Measurements from ENCODE around the gene TEX2. TPM values are rescaled to one million over a fixed set of nuclear protein-coding genes. Genes with fewer than 3 reads are reported as not detected.
"Not testable (repeated sequence)": the region's sequence is repeated elsewhere in the genome, so short reads cannot be mapped to it uniquely, and the experiment has no call there.

Gene TEX2
- total and polyA plus RNA-seq, 2 experiments from 2014 or later, result 7.5 to 17.7 TPM

DNA sequence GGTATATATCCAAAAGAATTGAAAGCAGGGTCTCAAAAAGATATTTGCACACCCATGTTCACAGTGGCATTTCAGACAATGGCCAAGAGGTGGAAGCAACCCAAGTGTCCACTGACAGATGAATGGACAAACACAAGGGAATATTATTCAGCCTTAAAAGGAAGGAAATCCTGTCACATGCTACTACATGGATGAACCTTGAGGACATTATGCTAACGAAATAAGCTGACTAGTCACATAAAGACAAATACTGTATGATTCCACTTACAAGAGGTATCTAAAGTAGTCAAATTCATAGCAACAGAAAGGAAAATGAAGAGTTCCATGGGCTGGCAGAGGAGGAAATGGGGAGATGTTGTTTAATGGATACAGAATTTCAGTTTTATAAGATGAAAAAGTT is 41.4 kb downstream of the TEX2 start (continued):
- TF ChIP-seq, protein P1, sequence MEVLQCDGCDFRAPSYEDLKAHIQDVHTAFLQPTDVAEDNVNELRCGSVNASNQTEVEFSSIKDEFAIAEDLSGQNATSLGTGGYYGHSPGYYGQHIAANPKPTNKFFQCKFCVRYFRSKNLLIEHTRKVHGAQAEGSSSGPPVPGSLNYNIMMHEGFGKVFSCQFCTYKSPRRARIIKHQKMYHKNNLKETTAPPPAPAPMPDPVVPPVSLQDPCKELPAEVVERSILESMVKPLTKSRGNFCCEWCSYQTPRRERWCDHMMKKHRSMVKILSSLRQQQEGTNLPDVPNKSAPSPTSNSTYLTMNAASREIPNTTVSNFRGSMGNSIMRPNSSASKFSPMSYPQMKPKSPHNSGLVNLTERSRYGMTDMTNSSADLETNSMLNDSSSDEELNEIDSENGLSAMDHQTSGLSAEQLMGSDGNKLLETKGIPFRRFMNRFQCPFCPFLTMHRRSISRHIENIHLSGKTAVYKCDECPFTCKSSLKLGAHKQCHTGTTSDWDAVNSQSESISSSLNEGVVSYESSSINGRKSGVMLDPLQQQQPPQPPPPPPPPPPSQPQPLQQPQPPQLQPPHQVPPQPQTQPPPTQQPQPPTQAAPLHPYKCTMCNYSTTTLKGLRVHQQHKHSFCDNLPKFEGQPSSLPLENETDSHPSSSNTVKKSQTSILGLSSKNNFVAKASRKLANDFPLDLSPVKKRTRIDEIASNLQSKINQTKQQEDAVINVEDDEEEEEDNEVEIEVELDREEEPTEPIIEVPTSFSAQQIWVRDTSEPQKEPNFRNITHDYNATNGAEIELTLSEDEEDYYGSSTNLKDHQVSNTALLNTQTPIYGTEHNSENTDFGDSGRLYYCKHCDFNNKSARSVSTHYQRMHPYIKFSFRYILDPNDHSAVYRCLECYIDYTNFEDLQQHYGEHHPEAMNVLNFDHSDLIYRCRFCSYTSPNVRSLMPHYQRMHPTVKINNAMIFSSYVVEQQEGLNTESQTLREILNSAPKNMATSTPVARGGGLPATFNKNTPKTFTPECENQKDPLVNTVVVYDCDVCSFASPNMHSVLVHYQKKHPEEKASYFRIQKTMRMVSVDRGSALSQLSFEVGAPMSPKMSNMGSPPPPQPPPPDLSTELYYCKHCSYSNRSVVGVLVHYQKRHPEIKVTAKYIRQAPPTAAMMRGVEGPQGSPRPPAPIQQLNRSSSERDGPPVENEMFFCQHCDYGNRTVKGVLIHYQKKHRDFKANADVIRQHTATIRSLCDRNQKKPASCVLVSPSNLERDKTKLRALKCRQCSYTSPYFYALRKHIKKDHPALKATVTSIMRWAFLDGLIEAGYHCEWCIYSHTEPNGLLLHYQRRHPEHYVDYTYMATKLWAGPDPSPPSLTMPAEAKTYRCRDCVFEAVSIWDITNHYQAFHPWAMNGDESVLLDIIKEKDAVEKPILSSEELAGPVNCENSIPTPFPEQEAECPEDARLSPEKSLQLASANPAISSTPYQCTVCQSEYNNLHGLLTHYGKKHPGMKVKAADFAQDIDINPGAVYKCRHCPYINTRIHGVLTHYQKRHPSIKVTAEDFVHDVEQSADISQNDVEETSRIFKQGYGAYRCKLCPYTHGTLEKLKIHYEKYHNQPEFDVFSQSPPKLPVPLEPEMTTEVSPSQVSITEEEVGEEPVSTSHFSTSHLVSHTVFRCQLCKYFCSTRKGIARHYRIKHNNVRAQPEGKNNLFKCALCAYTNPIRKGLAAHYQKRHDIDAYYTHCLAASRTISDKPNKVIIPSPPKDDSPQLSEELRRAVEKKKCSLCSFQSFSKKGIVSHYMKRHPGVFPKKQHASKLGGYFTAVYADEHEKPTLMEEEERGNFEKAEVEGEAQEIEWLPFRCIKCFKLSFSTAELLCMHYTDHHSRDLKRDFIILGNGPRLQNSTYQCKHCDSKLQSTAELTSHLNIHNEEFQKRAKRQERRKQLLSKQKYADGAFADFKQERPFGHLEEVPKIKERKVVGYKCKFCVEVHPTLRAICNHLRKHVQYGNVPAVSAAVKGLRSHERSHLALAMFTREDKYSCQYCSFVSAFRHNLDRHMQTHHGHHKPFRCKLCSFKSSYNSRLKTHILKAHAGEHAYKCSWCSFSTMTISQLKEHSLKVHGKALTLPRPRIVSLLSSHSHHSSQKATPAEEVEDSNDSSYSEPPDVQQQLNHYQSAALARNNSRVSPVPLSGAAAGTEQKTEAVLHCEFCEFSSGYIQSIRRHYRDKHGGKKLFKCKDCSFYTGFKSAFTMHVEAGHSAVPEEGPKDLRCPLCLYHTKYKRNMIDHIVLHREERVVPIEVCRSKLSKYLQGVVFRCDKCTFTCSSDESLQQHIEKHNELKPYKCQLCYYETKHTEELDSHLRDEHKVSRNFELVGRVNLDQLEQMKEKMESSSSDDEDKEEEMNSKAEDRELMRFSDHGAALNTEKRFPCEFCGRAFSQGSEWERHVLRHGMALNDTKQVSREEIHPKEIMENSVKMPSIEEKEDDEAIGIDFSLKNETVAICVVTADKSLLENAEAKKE (CRISPR knock-in tag; IDR thresholded peaks at IDR 0.05), result no peak
- TF ChIP-seq NANOG (IDR thresholded peaks at IDR 0.05; ENCODE audit: borderline replicate concordance) (no peak), EZH2phosphoT487 (IDR thresholded peaks at IDR 0.05; ENCODE audit: unreplicated experiment) (no peak)
- TF ChIP-seq, protein P2, sequence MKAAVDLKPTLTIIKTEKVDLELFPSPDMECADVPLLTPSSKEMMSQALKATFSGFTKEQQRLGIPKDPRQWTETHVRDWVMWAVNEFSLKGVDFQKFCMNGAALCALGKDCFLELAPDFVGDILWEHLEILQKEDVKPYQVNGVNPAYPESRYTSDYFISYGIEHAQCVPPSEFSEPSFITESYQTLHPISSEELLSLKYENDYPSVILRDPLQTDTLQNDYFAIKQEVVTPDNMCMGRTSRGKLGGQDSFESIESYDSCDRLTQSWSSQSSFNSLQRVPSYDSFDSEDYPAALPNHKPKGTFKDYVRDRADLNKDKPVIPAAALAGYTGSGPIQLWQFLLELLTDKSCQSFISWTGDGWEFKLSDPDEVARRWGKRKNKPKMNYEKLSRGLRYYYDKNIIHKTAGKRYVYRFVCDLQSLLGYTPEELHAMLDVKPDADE (IDR thresholded peaks at IDR 0.05), result no peak

- not testable (repeated sequence) for H3K9me3 Mint-ChIP-seq; H4K20me1 ChIP-seq (replicated peaks; ENCODE audit: insufficient read depth); H3K27ac ChIP-seq (ENCODE audit: low read depth); H3K4me3 Mint-ChIP-seq; H3K27me3 Mint-ChIP-seq (ENCODE audit: insufficient read depth, low read depth, poor library complexity); H3K27ac Mint-ChIP-seq; H3K4me3 ChIP-seq; H3K27me3 ChIP-seq (ENCODE audit: insufficient read depth); H3K4me2 ChIP-seq; DNase-seq (ENCODE audit: low spot score); ATAC-seq; H2AFZ ChIP-seq; H3K9me2 ChIP-seq (ENCODE audit: insufficient read depth); H3F3A ChIP-seq (replicated peaks; ENCODE audit: low read depth); H3K36me3 ChIP-seq (ENCODE audit: insufficient read depth); H3K36me3 Mint-ChIP-seq (ENCODE audit: low read depth)
- peaks cover 34% of the 10 kb centered on the region for H3K79me2 ChIP-seq (replicated peaks; ENCODE audit: insufficient read depth)
- H3K4me1 ChIP-seq (ENCODE audit: insufficient read depth), result peaks cover 17% of the 10 kb centered on the region
- peaks cover 23% of the 10 kb centered on the region for H3K4me1 Mint-ChIP-seq
These were observed 42.5 kb downstream of the TEX2 start for GRCh38 chr17:64220604-64221003.
